Neuronal stem cell (in vitro differentiated cells): ENCODE data around the gene SLC25A11.
A peak's percentile ranks its signal among the peaks of the same experiment; 100 is the strongest.

Experiments used
- DNase-seq: peaks from one replicate; pipeline ENCODE4 v3.0.0-alpha.2; 2013; ENCODE audit warnings: low spot score
- H2AFZ ChIP-seq: one replicate; pipeline ENCODE4 v1.6.1; 2013; ENCODE audit warnings: mild to moderate bottlenecking, low read length, inconsistent platforms
- H2AK5ac ChIP-seq: 2 replicates; pipeline ENCODE4 v1.6.1; 2013; ENCODE audit warnings: low read depth, mild to moderate bottlenecking, inconsistent platforms, low read length, moderate library complexity, mixed read lengths
- H2BK120ac ChIP-seq: 2 replicates; pipeline ENCODE4 v1.6.1; 2013; ENCODE audit warnings: low read depth, mild to moderate bottlenecking, inconsistent platforms, low read length, moderate library complexity, mixed read lengths
- H2BK12ac ChIP-seq: one replicate; pipeline ENCODE4 v1.6.1; 2013; ENCODE audit warnings: low read length, inconsistent platforms
- H2BK15ac ChIP-seq: 2 replicates; pipeline ENCODE4 v1.6.1; 2013; ENCODE audit warnings: mild to moderate bottlenecking, low read length, inconsistent platforms, mixed read lengths
- H2BK5ac ChIP-seq: one replicate; pipeline ENCODE4 v1.6.1; 2013; ENCODE audit warnings: inconsistent platforms, mild to moderate bottlenecking, low read length, moderate library complexity
- H3K14ac ChIP-seq: one replicate; pipeline ENCODE4 v1.6.1; 2013; ENCODE audit warnings: low read length, inconsistent platforms
- H3K18ac ChIP-seq: 2 replicates; pipeline ENCODE4 v1.6.1; 2013; ENCODE audit warnings: low read length, inconsistent platforms
- H3K23ac ChIP-seq: 2 replicates; pipeline ENCODE4 v1.6.1; 2013; ENCODE audit warnings: low read depth, mild to moderate bottlenecking, mixed read lengths, low read length, inconsistent platforms; ENCODE audit not compliant: poor library complexity
- H3K27ac ChIP-seq: replicated peaks from 3 replicates; pipeline ENCODE4 v1.5.1; 2013; ENCODE audit warnings: low read length, inconsistent platforms
- H3K27me3 ChIP-seq, 3 experiments: 2 replicates each; pipeline ENCODE4 v1.6.1; 2013; ENCODE audit warnings: low read length in 3 of 3, mild to moderate bottlenecking in 2 of 3, inconsistent platforms in 1 of 3, low read depth in 1 of 3, mixed read lengths in 1 of 3, moderate library complexity in 1 of 3; ENCODE audit not compliant: control insufficient read depth in 3 of 3, insufficient read depth in 3 of 3
- H3K36me3 ChIP-seq, 2 donors: replicated peaks in 1 of 2; 2 replicates each; pipeline ENCODE4 v1.6.1; 2013; ENCODE audit warnings: low read length in 2 of 2; ENCODE audit not compliant: control insufficient read depth in 2 of 2, insufficient read depth in 2 of 2
- H3K4ac ChIP-seq: 2 replicates; pipeline ENCODE4 v1.6.1; 2013; ENCODE audit warnings: inconsistent platforms, mild to moderate bottlenecking, low read length, moderate library complexity
- H3K4me1 ChIP-seq, 2 donors: 1 replicate in 1 of 2; 2 replicates in 1 of 2; pipeline ENCODE4 v1.6.1; 2013; ENCODE audit warnings: low read length in 2 of 2, low read depth in 1 of 2; ENCODE audit not compliant: control insufficient read depth in 2 of 2, insufficient read depth in 1 of 2
- H3K4me2 ChIP-seq: one replicate; pipeline ENCODE4 v1.6.1; 2013; ENCODE audit warnings: mild to moderate bottlenecking, low read length, inconsistent platforms; ENCODE audit not compliant: insufficient read depth, poor library complexity, severe bottlenecking
- H3K4me3 ChIP-seq, 2 donors: 2 replicates each; pipeline ENCODE4 v1.5.1; 2013; ENCODE audit warnings: low read length in 2 of 2, mild to moderate bottlenecking in 2 of 2, inconsistent platforms in 1 of 2, moderate library complexity in 1 of 2
- H3K79me1 ChIP-seq: one replicate; pipeline ENCODE4 v1.6.1; 2013; ENCODE audit warnings: low read depth, mild to moderate bottlenecking, inconsistent platforms, low read length, moderate library complexity
- H3K9ac ChIP-seq: one replicate; pipeline ENCODE4 v1.6.1; 2013; ENCODE audit warnings: mild to moderate bottlenecking, low read depth, low read length, inconsistent platforms; ENCODE audit not compliant: poor library complexity
- H3K9me3 ChIP-seq, 2 donors: replicated peaks in 1 of 2; 2 replicates each; pipeline versions ENCODE3 to v1.6.1; 2013; ENCODE audit warnings: low read length in 2 of 2, mild to moderate bottlenecking in 2 of 2, inconsistent platforms in 1 of 2, low read depth in 1 of 2, mixed read lengths in 1 of 2, moderate library complexity in 1 of 2; ENCODE audit not compliant: control insufficient read depth in 2 of 2, insufficient read depth in 1 of 2
- H4K8ac ChIP-seq: one replicate; pipeline ENCODE4 v1.6.1; 2013; ENCODE audit warnings: low read depth, mild to moderate bottlenecking, inconsistent platforms, low read length, moderate library complexity
- H4K91ac ChIP-seq: one replicate; pipeline ENCODE4 v1.6.1; 2013; ENCODE audit warnings: low read length, low read depth, mild to moderate bottlenecking, inconsistent platforms; ENCODE audit not compliant: poor library complexity
- WGBS, 2 donors: extraction: QIAGEN DNeasy Blood & Tissue Kit; methylation state at CpG; one replicate each; pipeline ENCODE4 v1.1.7; 2013; ENCODE audit warnings: missing lambda C conversion rate in 2 of 2, mixed read lengths in 1 of 2; ENCODE audit not compliant: insufficient read length in 2 of 2, insufficient replicate concordance in 1 of 2; ENCODE audit errors: extremely low coverage in 2 of 2; 5-methylcytosine and 5-hydroxymethylcytosine counted together

The SLC25A11 gene

DNA sequence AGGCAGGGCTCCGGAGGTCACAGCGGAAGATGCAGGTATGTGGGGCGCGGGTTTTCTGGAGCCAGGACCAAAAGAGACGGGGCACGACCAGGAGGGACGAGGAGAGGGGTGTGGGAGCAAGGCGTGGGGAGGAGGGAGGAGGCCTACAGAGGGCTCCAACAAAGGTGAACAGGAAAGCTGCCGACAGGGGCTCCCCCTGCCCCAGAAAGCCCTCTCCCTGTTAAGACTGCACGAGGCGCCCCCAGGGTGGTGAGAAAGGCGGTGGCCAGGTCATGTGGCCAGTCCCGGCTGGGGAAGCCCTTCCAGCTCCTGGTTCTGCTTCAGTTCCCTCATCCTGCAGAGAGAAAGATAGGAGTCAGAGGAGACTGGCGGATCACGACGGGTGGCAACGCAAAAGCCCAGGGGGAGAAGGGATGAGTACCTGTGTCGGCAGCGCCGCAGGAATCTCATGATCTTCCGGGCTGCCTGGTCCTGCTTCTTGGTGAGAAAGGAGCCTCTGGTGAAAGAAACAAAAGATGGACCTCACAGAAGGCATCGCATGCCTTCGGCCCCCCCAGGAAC lies 28.7 kb upstream of the SLC25A11 start:
- Histone ChIP-seq H2AFZ (peak overlapping the region; percentile 84), H3K36me3 (peaks cover 8 to 28% of the 10 kb centered on the region in 2 donors), H2BK5ac (peak overlapping the region; percentile 97), H2BK15ac (peak overlapping the region; percentile 96), H3K9ac (peak overlapping the region; percentile 94), H3K14ac (peak overlapping the region; percentile 94), H3K4me2 (peak overlapping the region; percentile 80), H3K18ac (peak overlapping the region; percentile 99), H3K4me3 (peak overlapping the region; percentile 67 to 85), H2BK120ac (no peak overlapping the region), H3K9me3 (peaks cover 3 to 9% of the 10 kb centered on the region in 2 donors), H3K79me1 (peaks cover 2% of the 10 kb centered on the region), H2BK12ac (no peak overlapping the region), H4K8ac (peak overlapping the region; percentile 52), H3K27me3 (no peaks in the 10 kb centered on the region), H3K27ac (peak overlapping the region; percentile 82), H3K4me1 (peaks cover 6 to 15% of the 10 kb centered on the region in 2 donors), H4K91ac (no peak overlapping the region), H2AK5ac (peak overlapping the region; percentile 59), H3K4ac (peak overlapping the region; percentile 90), H3K23ac (peak overlapping the region; percentile 81)
- no peak for DNase-seq
- WGBS, 2 donors = no CpG with 5 or more reads among the region's 23 CpGs

- Histone ChIP-seq H3K4me3 (peak within 1 kb of the TSS; percentile 67 to 91), H3K9me3 (peaks cover 3 to 9% of the 10 kb centered on the region in 2 donors), H3K79me1 (peaks cover 2% of the 10 kb centered on the region), H3K36me3 (peaks cover 8 to 32% of the 10 kb centered on the region in 2 donors), H3K9ac (peak within 1 kb of the TSS; percentile 94), H3K14ac (peak within 1 kb of the TSS; percentile 94), H3K27ac (peak within 1 kb of the TSS; percentile 98), H3K4me2 (peak within 1 kb of the TSS; percentile 95), H2AK5ac (peak within 1 kb of the TSS; percentile 99), H2BK120ac (peak within 1 kb of the TSS; percentile 67), H3K27me3 (no peaks in the 10 kb centered on the region), H3K4me1 (peaks cover 6 to 15% of the 10 kb centered on the region in 2 donors), H2AFZ (peak within 1 kb of the TSS; percentile 84), H4K8ac (peak within 1 kb of the TSS; percentile 99), H4K91ac (peak within 1 kb of the TSS; percentile 69), H3K4ac (peak within 1 kb of the TSS; percentile 90), H3K23ac (peak within 1 kb of the TSS; percentile 81), H2BK12ac (no peak within 1 kb of the TSS), H2BK15ac (peak within 1 kb of the TSS; percentile 98), H2BK5ac (peak within 1 kb of the TSS; percentile 97), H3K18ac (peak within 1 kb of the TSS; percentile 99)
- WGBS, 2 donors = no CpG with 5 or more reads among the region's 66 CpGs
- DNase-seq = peak; percentile 99
Measured at GRCh38 chr17:4967539-4968485, 28.0 kb upstream of the SLC25A11 start, which contains the start of gene SPAG7. TSS of gene SPAG7 (minus strand) at chr17:4967817. CDS start at chr17:4967804, 13 bp downstream.

DNA sequence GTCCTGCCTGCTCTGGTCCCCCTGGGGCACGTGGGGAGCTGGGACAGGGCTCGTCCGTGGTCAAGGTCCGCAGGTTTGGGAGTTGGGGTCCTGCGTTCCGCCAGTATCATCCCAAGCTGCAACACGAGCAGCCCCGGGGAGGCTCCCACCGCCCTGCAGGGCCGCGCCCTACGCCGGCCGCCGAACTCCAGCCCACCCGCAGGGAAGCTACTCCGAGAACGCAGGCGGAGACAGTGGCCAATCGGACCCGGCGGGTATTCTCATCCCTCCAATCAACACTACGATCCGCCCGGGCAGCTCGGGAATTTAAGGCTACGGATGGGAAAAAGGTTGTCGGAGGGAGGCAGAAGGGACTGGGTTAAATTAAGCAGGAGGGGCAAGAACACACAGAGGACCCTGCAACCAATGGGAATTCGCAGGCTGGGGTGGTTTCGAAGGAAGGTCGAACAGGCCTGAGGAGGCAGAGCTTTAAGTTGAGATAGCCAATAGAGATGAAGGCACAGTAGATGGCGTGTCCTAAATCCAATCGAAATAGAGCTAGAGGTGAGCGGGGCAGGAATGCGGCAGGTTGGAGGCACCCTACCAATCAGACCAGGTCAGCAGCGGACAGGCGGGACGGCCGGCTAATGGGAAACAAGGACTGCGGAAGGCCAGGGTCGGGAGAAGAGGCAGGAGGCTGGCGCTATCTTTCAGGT lies 27.1 kb upstream of the SLC25A11 start:
- Histone ChIP-seq H2BK12ac (no peak overlapping the region), H3K27ac (peak overlapping the region; percentile 98), H2BK15ac (peak overlapping the region; percentile 98), H3K18ac (peak overlapping the region; percentile 97), H3K79me1 (peaks cover 2% of the 10 kb centered on the region), H3K4me3 (peak overlapping the region; percentile 67 to 91), H2BK5ac (peak overlapping the region; percentile 97), H3K9ac (peak overlapping the region; percentile 92), H4K8ac (no peak overlapping the region), H3K23ac (peak overlapping the region; percentile 81), H3K4ac (peak overlapping the region; percentile 85), H3K9me3 (peaks cover 3 to 9% of the 10 kb centered on the region in 2 donors), H3K4me2 (peak overlapping the region; percentile 95), H4K91ac (peak overlapping the region; percentile 69), H3K14ac (peak overlapping the region; percentile 90), H2AK5ac (peak overlapping the region; percentile 99), H3K4me1 (peaks cover 6 to 15% of the 10 kb centered on the region in 2 donors), H2BK120ac (peak overlapping the region; percentile 67), H3K27me3 (no peaks in the 10 kb centered on the region), H2AFZ (peak overlapping the region; percentile 74), H3K36me3 (peaks cover 6 to 36% of the 10 kb centered on the region in 2 donors)
- WGBS, 2 donors = no CpG with 5 or more reads among the region's 42 CpGs
- peak; percentile 99 for DNase-seq
